Muscle layer of duodenum (tissue), 2 donors: ENCODE data around the gene ROR2.
"Not testable (repeated sequence)": the region's sequence is repeated elsewhere in the genome, so short reads cannot be mapped to it uniquely, and the experiment has no call there.

Experiments used
- H3K27ac ChIP-seq: one replicate; pipeline ENCODE4 v1.7.0; 2013; ENCODE audit warnings: mild to moderate bottlenecking, low read length
- H3K27me3 ChIP-seq: one replicate; pipeline ENCODE4 v1.7.0; 2013; ENCODE audit warnings: low read depth, mild to moderate bottlenecking, control low read depth, low read length
- H3K36me3 ChIP-seq, 2 donors: one replicate each; pipeline ENCODE4 v1.7.0; 2013; ENCODE audit warnings: low read length in 2 of 2, control low read depth in 1 of 2, mild to moderate bottlenecking in 1 of 2; ENCODE audit not compliant: insufficient read depth in 2 of 2, control insufficient read depth in 1 of 2
- H3K4me1 ChIP-seq, 2 donors: one replicate each; pipeline ENCODE4 v1.7.0; 2013; ENCODE audit warnings: low read length in 2 of 2, mild to moderate bottlenecking in 2 of 2, control low read depth in 1 of 2, moderate library complexity in 1 of 2; ENCODE audit not compliant: insufficient read depth in 2 of 2, control insufficient read depth in 1 of 2
- H3K4me3 ChIP-seq, 2 donors: one replicate each; pipeline ENCODE4 v1.7.0; 2013; ENCODE audit warnings: low read length in 2 of 2, low read depth in 1 of 2, mild to moderate bottlenecking in 1 of 2
- H3K9me3 ChIP-seq, 2 donors: one replicate each; pipeline ENCODE4 v1.7.0; 2013; ENCODE audit warnings: low read length in 2 of 2, control low read depth in 1 of 2, mild to moderate bottlenecking in 1 of 2; ENCODE audit not compliant: control insufficient read depth in 1 of 2
- donor health status: healthy.

ROR2 gene

DNA sequence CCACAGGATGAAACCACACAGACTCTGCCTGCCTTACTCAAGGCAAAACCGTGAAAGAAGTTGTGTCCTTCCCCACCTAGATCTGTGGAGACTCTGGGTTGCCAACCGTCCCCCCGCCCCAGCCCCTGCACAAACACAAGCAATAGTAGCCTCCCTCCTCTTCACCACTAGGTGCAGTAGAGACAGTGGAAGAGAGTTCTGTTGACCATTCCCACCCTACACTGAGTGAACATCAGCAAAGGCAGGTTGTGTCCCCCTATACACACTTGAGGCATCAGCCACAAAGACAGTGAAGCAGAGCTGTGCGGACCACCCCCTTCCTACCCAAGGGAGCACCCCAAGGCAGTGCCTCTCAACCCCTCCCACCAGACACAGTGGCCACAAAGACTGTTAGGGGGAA, 302.7 kb downstream of the ROR2 start:
- Histone ChIP-seq H3K4me3 (no peak overlapping the region), H3K27ac (no peak overlapping the region), H3K4me1 (peaks cover 0 to 8% of the 10 kb centered on the region in 2 donors), H3K9me3 (no peaks in the 10 kb centered on the region), H3K36me3 (no peaks in the 10 kb centered on the region), H3K27me3 (no peaks in the 10 kb centered on the region)

DNA sequence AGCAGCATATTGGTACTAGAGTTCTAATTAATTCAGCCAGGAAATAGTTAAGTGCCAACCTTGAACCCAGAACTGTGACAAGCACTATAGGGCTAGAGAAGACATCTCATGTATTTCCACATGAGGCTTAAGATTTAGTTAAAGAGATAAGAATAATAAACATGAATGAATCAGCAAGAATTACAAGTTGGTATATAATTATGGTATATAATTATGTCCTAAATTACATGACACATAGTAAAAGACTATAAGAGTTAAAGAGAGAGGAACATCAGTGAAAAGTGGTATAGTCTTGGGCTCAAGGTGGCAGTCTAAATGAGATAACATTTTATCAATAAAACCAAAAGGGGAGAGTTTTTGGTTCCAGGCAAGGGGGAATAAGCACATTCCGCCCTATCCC, 303.3 kb downstream of the ROR2 start:
- Histone ChIP-seq H3K9me3 (no peaks in the 10 kb centered on the region), H3K27me3 (no peaks in the 10 kb centered on the region), H3K27ac (no peak overlapping the region), H3K4me1 (peaks cover 0 to 8% of the 10 kb centered on the region in 2 donors), H3K4me3 (no peak overlapping the region), H3K36me3 (no peaks in the 10 kb centered on the region)

DNA sequence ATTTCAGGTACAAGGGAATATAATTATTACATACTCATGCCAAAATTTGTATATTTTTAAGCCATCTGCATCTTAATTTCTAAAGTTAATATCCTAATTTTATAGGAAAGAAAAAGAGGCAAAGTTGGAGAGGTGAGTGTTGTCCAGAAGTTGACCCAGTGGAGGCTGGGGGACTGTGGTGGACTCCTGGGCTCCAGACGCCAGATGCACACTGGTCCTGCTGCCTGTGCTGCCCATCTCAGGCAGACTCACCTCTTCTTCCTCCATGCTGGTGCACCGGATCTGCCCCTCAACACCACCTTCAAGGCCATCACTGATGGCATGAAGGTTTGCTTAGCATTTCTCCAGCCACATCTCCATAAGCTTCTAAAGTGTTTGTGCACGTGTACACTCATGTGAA, 305.6 kb downstream of the ROR2 start:
- H3K36me3 ChIP-seq, result no peaks in the 10 kb centered on the region
- no peak overlapping the region for H3K27ac ChIP-seq
- H3K27me3 ChIP-seq, result no peaks in the 10 kb centered on the region
- no peak overlapping the region for H3K4me3 ChIP-seq
- H3K4me1 ChIP-seq, result peaks cover 0 to 8% of the 10 kb centered on the region in 2 donors
- peaks cover 0 to 5% of the 10 kb centered on the region in 2 donors for H3K9me3 ChIP-seq

DNA sequence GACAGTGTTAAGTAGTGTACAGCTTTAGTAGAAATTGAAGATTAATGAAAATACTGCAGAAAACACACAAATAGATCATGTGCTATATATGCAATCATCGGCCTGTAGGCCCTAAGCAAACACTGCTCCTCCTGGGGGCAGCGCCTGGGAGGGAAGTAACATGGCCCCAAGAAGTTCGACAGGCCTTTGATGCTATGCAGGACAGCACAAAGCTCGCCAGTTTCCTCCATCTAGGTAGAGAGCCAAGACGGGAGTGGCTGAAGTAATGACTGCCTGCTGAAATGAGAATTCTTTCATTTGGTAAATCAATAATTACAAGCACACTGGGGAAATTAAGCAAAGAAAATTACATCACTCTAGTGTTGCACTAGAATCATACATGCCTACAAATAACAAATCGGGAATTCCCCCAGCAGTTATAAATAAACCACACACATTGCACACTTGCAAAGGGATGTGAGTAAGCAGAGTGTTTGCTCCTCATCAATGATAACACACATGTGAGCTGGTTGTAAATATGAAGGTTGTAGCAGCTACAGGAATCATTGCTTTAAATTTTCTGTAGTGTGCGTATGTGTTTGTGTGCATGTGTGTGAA, 306.4 kb downstream of the ROR2 start:
- peaks cover 0 to 5% of the 10 kb centered on the region in 2 donors for H3K9me3 ChIP-seq
- H3K27me3 ChIP-seq, result no peaks in the 10 kb centered on the region
- no peak overlapping the region for H3K4me3 ChIP-seq
- peaks cover 0 to 8% of the 10 kb centered on the region in 2 donors for H3K4me1 ChIP-seq
- no peaks in the 10 kb centered on the region for H3K36me3 ChIP-seq
- no peak overlapping the region for H3K27ac ChIP-seq

DNA sequence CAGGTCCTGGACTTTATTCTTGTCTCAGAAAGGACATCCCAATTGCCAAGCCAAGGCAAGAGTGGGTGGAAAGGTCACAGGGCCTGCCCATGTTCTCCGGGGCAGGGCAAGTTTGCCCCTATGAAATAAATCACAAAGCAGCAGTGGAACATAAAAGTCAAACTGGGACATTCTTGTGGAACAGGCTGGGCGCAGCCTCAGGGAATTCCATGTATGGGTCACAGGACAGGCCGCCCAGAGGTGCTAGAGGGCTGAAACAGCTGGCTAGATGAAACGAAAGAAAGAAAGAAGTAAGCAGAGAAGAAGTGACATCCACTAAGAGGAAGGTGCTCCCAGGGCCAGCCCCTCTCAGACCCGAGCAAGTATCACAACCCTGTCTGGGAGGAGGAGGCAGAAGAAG, 307.3 kb downstream of the ROR2 start:
- H3K36me3 ChIP-seq, result no peaks in the 10 kb centered on the region
- H3K27ac ChIP-seq, result no peak overlapping the region
- H3K4me3 ChIP-seq, result no peak overlapping the region
- peaks cover 0 to 5% of the 10 kb centered on the region in 2 donors for H3K9me3 ChIP-seq
- no peaks in the 10 kb centered on the region for H3K27me3 ChIP-seq
- peaks cover 0 to 8% of the 10 kb centered on the region in 2 donors for H3K4me1 ChIP-seq

DNA sequence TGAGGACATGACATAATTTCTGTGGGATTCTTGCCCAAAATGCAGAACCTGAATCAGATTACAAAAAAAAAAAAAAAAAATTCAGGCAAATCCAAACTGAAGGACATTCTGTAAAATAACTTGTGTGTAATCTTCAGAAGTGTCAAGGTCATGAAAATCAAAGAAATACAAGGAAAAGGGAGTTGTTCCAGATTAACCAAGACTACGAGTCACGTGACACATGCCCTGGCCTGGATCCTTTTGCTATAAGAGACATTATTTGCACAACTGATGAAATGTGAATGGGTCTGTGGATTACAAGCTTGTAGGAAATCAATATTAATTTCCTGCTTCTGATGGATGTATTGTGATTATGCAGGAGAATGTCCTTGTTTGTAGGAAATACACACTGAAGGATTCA, 309.6 kb downstream of the ROR2 start:
- Histone ChIP-seq H3K4me1 (peaks cover 0 to 8% of the 10 kb centered on the region in 2 donors), H3K27me3 (no peaks in the 10 kb centered on the region), H3K36me3 (no peaks in the 10 kb centered on the region), H3K27ac (no peak overlapping the region), H3K9me3 (peaks cover 0 to 5% of the 10 kb centered on the region in 2 donors), H3K4me3 (no peak overlapping the region)

DNA sequence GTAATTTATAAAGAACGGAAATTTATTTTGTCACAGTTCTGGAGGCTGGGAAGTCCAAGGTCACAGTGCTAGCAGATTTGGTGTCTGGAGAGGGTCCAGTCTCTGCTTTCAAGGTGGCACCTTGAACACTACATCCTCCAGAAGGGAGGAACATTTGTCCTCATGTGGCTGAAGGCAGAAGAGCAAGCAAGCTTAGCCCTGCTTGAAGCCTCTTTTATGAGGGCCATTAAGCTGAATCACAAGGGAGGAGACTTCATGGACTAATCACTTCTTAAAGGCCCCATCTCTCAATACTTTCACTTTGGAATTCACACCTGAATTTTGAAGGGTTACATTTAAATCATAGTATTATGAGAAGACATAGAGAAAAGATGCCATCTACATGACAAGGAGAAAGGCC, 311.0 kb downstream of the ROR2 start:
- H3K36me3 ChIP-seq, result no peaks in the 10 kb centered on the region
- no peaks in the 10 kb centered on the region for H3K27me3 ChIP-seq
- H3K4me1 ChIP-seq, result peaks cover 0 to 8% of the 10 kb centered on the region in 2 donors
- H3K27ac ChIP-seq, result no peak overlapping the region
- no peak overlapping the region for H3K4me3 ChIP-seq
- H3K9me3 ChIP-seq, result peaks cover 0 to 5% of the 10 kb centered on the region in 2 donors

DNA sequence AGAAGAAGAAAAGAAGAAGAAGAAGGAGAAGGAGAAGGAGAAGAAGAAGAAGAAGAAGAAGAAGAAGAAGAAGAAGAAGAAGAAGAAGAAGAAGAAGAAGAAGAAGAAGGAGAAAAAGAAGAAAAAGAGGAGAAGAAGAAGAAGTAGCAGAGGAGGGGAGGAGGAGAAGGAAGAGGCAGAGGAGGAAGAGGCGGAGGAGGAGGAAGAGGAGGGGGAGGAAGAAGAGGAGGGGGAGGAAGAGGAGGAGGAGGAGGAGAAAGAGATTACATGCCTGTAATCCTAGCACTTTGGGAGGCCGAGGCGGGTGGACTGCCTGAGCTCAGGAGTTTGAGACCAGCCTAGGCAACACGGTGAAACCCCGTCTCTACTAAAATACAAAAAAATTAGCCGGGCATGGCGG, 315.2 kb downstream of the ROR2 start:
- H3K36me3 ChIP-seq, H3K27me3 ChIP-seq, H3K27ac ChIP-seq, H3K4me3 ChIP-seq, H3K4me1 ChIP-seq, H3K9me3 ChIP-seq: not testable (repeated sequence)

DNA sequence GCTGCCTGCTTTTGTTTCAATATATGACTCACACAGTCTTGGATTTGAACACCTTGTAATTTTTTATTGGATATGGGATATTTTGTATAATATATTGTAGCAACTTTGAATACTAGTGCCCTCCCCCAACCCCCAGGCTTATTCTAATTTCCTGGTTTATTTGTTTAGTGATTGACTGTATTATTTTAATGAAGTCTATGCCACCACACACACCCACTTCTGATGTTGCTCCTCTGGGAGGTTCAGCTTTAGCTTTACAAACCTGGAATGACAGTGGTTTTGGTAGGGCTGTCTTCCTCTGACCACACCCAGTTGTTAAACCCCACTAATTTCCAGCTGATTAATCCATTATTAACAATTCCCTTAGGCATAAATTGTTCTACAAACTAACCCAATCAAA, 320.3 kb downstream of the ROR2 start:
- Histone ChIP-seq H3K4me1 (no peaks in the 10 kb centered on the region), H3K9me3 (peaks cover 0 to 6% of the 10 kb centered on the region in 2 donors), H3K27me3 (no peaks in the 10 kb centered on the region), H3K27ac (no peak overlapping the region), H3K4me3 (no peak overlapping the region), H3K36me3 (no peaks in the 10 kb centered on the region)

DNA sequence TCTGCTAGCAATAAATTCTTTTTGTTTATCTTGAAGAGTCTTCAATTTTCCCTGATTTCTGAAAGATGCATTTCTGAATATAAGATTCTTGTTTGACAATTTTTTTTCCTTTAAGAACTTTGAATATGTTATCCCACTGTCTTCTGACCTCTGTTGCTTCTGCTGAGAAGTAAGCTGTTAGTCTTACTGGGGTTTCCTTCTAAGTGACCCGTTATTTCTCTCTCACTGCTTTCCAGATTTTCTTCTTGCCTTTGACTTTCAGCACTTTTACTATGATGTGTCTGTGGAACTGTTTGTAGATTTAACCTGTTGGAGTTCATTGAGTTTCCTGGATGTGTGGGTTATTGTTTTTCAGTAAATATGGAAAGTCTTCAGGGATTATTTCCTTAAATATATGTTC, 321.1 kb downstream of the ROR2 start:
- no peak overlapping the region for H3K4me3 ChIP-seq
- no peaks in the 10 kb centered on the region for H3K27me3 ChIP-seq
- H3K9me3 ChIP-seq, result peaks cover 0 to 6% of the 10 kb centered on the region in 2 donors
- no peak overlapping the region for H3K27ac ChIP-seq
- no peaks in the 10 kb centered on the region for H3K36me3 ChIP-seq
- H3K4me1 ChIP-seq, result no peaks in the 10 kb centered on the region

DNA sequence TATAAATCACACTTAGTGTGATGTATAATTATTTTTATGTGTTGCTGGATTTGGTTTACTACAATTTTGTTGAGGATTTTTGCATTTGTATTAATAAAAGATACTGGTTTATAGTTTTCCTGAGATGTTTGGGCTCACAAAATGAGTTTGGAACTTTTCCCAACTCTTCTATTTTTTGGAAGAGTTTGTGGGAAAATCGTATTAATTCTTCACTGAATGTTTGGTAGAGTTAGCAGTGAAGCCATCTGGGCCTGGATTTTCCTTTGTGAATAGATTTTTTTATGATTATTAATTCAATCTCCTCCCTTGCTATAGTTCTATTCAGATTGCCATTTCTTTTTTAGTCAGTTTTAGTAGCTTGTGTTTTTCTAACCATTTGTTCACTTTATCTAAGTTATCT, 324.7 kb downstream of the ROR2 start:
- Histone ChIP-seq H3K36me3 (no peaks in the 10 kb centered on the region), H3K9me3 (peaks cover 0 to 6% of the 10 kb centered on the region in 2 donors), H3K27me3 (no peaks in the 10 kb centered on the region), H3K4me3 (no peak overlapping the region), H3K27ac (no peak overlapping the region), H3K4me1 (no peaks in the 10 kb centered on the region)

DNA sequence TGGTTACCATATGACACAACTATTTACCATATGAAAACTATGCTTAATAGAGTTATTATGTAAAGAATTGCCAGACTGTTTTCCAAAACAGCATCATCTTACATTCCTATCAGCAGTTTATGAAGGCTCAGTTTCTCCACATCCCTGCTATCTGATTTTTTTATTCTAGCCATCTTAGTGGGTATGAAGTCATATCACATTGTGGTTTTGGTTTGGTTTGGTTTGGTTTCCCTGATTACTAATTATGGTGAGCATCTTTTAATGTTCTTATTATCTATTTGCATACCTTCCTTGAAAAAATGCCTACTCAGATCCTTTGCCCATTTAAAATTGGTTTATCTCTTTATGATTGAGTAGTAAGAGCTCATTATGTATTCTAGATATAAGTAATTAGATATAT, 327.0 kb downstream of the ROR2 start:
- H3K4me3 ChIP-seq, result no peak overlapping the region
- H3K27ac ChIP-seq, result no peak overlapping the region
- no peaks in the 10 kb centered on the region for H3K36me3 ChIP-seq
- no peaks in the 10 kb centered on the region for H3K9me3 ChIP-seq
- H3K4me1 ChIP-seq, result no peaks in the 10 kb centered on the region
- H3K27me3 ChIP-seq, result no peaks in the 10 kb centered on the region
